CD4-positive, alpha-beta T cell (primary cell): ENCODE data around the gene MPDU1. TPM values are rescaled to one million over a fixed set of nuclear protein-coding genes. Genes with fewer than 3 reads are reported as not detected.
A peak's percentile ranks its signal among the peaks of the same experiment; 100 is the strongest.
"Not testable (repeated sequence)": the region's sequence is repeated elsewhere in the genome, so short reads cannot be mapped to it uniquely, and the experiment has no call there.

ENCODE experiments used
- ATAC-seq: fragments of 200-7000 bp; cut with Tn5 transposase; one replicate; pipeline ENCODE4 v1.10.0; 2022; ENCODE audit warnings: mild to moderate bottlenecking; ENCODE audit not compliant: poor library complexity
- CTCF ChIA-PET: fragments of 350-600 bp; sonication (Branson Sonifier 250); formaldehyde crosslinking; loops from one replicate; lab custom pipeline; 2021; ENCODE audit warnings: antibody characterized with exemption, inconsistent platforms; lab: Charles Lee
- POLR2A ChIA-PET: fragments of 350-600 bp; sonication (Branson Sonifier 250); formaldehyde crosslinking; loops from one replicate; lab custom pipeline; 2021; ENCODE audit warnings: antibody characterized with exemption, inconsistent platforms; lab: Charles Lee
- DNase-seq, 14 experiments: peaks; one replicate each; pipeline ENCODE4 v3.0.0-alpha.2; 2013 to 2020; ENCODE audit warnings: mixed read lengths in 2 of 14
- H3K27ac ChIP-seq, 2 donors: one replicate each; pipeline versions ENCODE4 v1.5.1 to v1.7.0; 2013; ENCODE audit warnings: low read length in 2 of 2, low read depth in 1 of 2, mild to moderate bottlenecking in 1 of 2
- H3K27me3 ChIP-seq, 2 experiments: 1 replicate in 1 of 2; 2 replicates in 1 of 2; pipeline versions ENCODE4 v1.6.1 to v1.7.0; 2013; ENCODE audit warnings: low read length in 2 of 2, control low read depth in 1 of 2, mild to moderate bottlenecking in 1 of 2, moderate library complexity in 1 of 2; ENCODE audit not compliant: insufficient read depth in 2 of 2, control insufficient read depth in 1 of 2
- H3K36me3 ChIP-seq: one replicate; pipeline ENCODE4 v1.6.1; 2013; ENCODE audit warnings: low read length, control low read depth; ENCODE audit not compliant: insufficient read depth
- H3K4me1 ChIP-seq: one replicate; pipeline ENCODE4 v1.6.1; 2013; ENCODE audit warnings: low read length, control low read depth; ENCODE audit not compliant: insufficient read depth
- H3K4me3 ChIP-seq: one replicate; pipeline ENCODE4 v1.5.1; 2013; ENCODE audit warnings: mild to moderate bottlenecking, low read length, moderate library complexity
- H3K9me3 ChIP-seq, 2 experiments: 1 replicate in 1 of 2; 2 replicates in 1 of 2; pipeline versions ENCODE4 v1.6.1 to v1.7.0; 2013; ENCODE audit warnings: low read length in 2 of 2, mild to moderate bottlenecking in 2 of 2, control low read depth in 1 of 2, moderate library complexity in 1 of 2; ENCODE audit not compliant: control insufficient read depth in 1 of 2, insufficient read depth in 1 of 2
- H3K27ac Mint-ChIP-seq: one replicate; pipeline ENCODE4 v1.8.0; 2020; ENCODE audit warnings: mixed read lengths
- H3K27me3 Mint-ChIP-seq: one replicate; pipeline ENCODE4 v1.8.0; 2021; ENCODE audit warnings: mixed read lengths
- H3K36me3 Mint-ChIP-seq: one replicate; pipeline ENCODE4 v1.8.0; 2021; ENCODE audit warnings: low read depth, mixed read lengths
- H3K4me1 Mint-ChIP-seq: one replicate; pipeline ENCODE4 v1.8.0; 2021; ENCODE audit warnings: low read depth, mixed read lengths
- H3K4me3 Mint-ChIP-seq: one replicate; pipeline ENCODE4 v1.8.0; 2020; ENCODE audit warnings: mild to moderate bottlenecking, mixed read lengths
- H3K9me3 Mint-ChIP-seq: one replicate; pipeline ENCODE4 v1.8.0; 2020; ENCODE audit warnings: mixed read lengths
- intact Hi-C, 2 experiments: fragments of 100-400 bp; cut with DNase I in 1 of 2; cut with micrococcal nuclease in 1 of 2; formaldehyde crosslinking; loops; one replicate each; pipeline versions ENCODE4 v1.15.1 to v1.9.0; 2023 to 2025; cut with DNase I, micrococcal nuclease
- total RNA-seq, 174 experiments: library from RNA in 2 of 174; stranded (reverse) in 2 of 174; gene quantifications; one replicate each; pipeline ENCODE4 v1.2.3 and lab custom pipeline; 2021 to 2026
- TF ChIP-seq, protein P1 (sequence below): fragments of 200-600 bp; IDR thresholded peaks from one replicate; pipeline ENCODE4 v1.8.0; 2022; ENCODE audit warnings: antibody characterized with exemption, mild to moderate bottlenecking

The MPDU1 gene
- total RNA-seq, 2 experiments from 2014 or later: 12.0 to 12.9 TPM

DNA sequence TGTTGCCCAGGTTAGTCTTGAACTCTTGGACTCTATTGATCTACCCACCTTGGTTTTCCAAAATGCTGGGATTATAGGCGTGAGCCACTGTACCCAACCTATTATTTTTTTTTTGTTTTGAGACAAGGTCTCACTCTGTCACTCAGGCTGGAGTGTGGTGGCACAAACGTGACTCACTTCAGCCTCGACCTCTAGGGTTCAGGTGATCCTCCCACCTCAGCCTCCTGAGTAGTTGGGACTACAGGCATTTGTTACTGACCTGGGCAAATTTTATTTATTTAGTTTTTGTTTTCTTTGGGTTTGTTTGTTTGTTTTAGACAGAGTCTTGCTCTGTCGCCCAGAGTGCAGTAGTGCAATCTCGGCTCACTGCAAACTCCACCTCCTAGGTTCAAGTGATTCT lies 40.0 kb downstream of the MPDU1 start:
- Mint-ChIP-seq H3K4me3 (no peak overlapping the region), H3K36me3 (peaks cover 13% of the 10 kb centered on the region), H3K27me3 (no peaks in the 10 kb centered on the region), H3K9me3 (no peaks in the 10 kb centered on the region), H3K27ac (no peak overlapping the region), H3K4me1 (peaks cover 20% of the 10 kb centered on the region)
- no peak overlapping the region for H3K27ac ChIP-seq
- H3K4me3 ChIP-seq: no peak overlapping the region
- DNase-seq (no peak), ATAC-seq (no peak)
- no peaks in the 10 kb centered on the region for H3K27me3 ChIP-seq
- TF ChIP-seq, protein P1, sequence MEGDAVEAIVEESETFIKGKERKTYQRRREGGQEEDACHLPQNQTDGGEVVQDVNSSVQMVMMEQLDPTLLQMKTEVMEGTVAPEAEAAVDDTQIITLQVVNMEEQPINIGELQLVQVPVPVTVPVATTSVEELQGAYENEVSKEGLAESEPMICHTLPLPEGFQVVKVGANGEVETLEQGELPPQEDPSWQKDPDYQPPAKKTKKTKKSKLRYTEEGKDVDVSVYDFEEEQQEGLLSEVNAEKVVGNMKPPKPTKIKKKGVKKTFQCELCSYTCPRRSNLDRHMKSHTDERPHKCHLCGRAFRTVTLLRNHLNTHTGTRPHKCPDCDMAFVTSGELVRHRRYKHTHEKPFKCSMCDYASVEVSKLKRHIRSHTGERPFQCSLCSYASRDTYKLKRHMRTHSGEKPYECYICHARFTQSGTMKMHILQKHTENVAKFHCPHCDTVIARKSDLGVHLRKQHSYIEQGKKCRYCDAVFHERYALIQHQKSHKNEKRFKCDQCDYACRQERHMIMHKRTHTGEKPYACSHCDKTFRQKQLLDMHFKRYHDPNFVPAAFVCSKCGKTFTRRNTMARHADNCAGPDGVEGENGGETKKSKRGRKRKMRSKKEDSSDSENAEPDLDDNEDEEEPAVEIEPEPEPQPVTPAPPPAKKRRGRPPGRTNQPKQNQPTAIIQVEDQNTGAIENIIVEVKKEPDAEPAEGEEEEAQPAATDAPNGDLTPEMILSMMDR: no peak
- ChIA-PET CTCF (no interaction called here), POLR2A (no interaction called here)
- peaks cover 21% of the 10 kb centered on the region for H3K4me1 ChIP-seq
- intact Hi-C loops: no loop called here
- H3K9me3 ChIP-seq: no peaks in the 10 kb centered on the region
- H3K36me3 ChIP-seq: no peaks in the 10 kb centered on the region

DNA sequence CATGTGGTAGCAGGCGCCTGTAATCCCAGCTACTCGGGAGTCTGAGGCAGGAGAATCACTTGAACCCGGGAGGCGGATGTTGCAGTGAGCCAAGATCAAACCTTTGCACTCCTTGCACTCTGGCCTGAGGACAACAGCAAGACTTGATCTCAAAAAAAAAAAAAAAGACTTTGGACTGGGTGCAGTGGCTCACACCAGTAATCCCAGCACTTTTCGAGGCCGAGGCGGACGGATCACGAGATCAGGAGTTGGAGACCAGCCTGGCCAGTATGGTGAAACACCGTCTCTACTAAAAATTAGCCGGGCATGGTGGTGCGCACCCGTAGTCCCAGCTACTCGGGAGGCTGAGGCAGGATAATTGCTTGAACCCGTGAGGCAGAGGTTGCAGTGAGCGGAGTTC lies 42.1 kb downstream of the MPDU1 start:
- H3K36me3 ChIP-seq: not testable (repeated sequence)

DNA sequence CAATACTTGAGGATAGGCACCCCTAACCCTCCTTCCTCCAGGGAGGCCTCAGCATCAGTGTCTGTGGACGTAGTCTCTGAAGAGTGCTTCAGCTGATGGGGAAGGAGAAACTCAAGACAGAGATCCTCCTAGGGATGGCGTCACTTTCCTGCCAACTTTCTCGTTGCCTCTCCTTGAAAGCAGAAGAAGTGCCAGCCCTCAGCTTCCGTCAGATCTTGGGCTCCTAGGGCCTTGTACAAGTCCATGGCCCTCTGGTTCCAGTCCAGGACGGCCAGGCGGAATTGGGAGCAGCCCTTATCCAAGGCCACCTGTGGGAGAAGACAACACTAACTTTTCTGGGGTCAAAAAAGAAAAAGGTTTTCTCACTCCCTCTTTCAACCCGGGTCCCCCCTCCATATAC lies 42.7 kb downstream of the MPDU1 start:
- H3K36me3 ChIP-seq: no peaks in the 10 kb centered on the region
- ChIA-PET POLR2A (interaction anchor here (1.7 to 3.5 kb wide), 5 partner anchors 12 to 231 kb away, joined by 5 to 119 read pairs (median 22); partner anchors contain the start of genes ATP1B2, FXR2, MPDU1 and NAA38), CTCF (interaction anchor here (0.7 to 1.1 kb wide), 2 partner anchors 43 to 574 kb away, joined by 3 read pairs; partner anchors contain the start of gene MPDU1)
- Mint-ChIP-seq H3K9me3 (no peaks in the 10 kb centered on the region), H3K27me3 (no peaks in the 10 kb centered on the region), H3K27ac (peak overlapping the region; percentile 82), H3K4me3 (peak overlapping the region; percentile 95), H3K36me3 (peaks cover 13% of the 10 kb centered on the region), H3K4me1 (peaks cover 20% of the 10 kb centered on the region)
- TF ChIP-seq, protein P1: no peak
- DNase-seq: peak in 2 of 14 experiments; percentile 43
- no peak overlapping the region for H3K27ac ChIP-seq
- H3K27me3 ChIP-seq: no peaks in the 10 kb centered on the region
- H3K4me1 ChIP-seq: peaks cover 21% of the 10 kb centered on the region
- ATAC-seq: no peak
- intact Hi-C loops: no loop called here
- H3K9me3 ChIP-seq: no peaks in the 10 kb centered on the region
- H3K4me3 ChIP-seq: no peak overlapping the region

More for the DNA sequence above, 42.1 kb downstream of the MPDU1 start:
- H3K9me3 Mint-ChIP-seq, H3K27me3 Mint-ChIP-seq, DNase-seq, H3K27me3 ChIP-seq, H3K4me3 Mint-ChIP-seq, H3K4me3 ChIP-seq, intact Hi-C loops, H3K27ac ChIP-seq, ATAC-seq, H3K27ac Mint-ChIP-seq, H3K9me3 ChIP-seq: not testable (repeated sequence)
- H3K4me1 ChIP-seq: peaks cover 21% of the 10 kb centered on the region
- peaks cover 20% of the 10 kb centered on the region for H3K4me1 Mint-ChIP-seq
- peaks cover 13% of the 10 kb centered on the region for H3K36me3 Mint-ChIP-seq
- ChIA-PET POLR2A (interaction anchor here (3.5 kb wide), 1 partner anchor 61 kb away, joined by 119 read pairs; the partner anchor contains the start of genes TP53 and WRAP53), CTCF (interaction anchor here (0.7 to 0.9 kb wide), 2 partner anchors 65 to 573 kb away, joined by 3 to 4 read pairs; no protein-coding TSS in a partner anchor)

DNA sequence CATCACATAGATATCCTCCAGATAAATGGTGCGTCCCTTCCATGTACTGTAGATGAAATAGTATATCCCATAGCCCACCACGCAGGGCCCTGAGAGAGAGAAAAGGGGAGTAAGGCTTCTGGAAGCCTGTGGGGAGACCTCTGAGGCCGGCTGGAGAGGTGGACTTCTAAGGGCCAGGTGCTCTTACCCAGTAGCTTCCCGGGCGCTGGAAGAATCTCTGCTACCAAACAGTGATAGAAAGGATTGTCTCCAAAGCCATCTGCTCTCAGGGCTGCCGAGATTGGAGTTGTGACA lies 43.3 kb downstream of the MPDU1 start:
- Histone ChIP-seq H3K27me3 (no peaks in the 10 kb centered on the region), H3K4me1 (peaks cover 21% of the 10 kb centered on the region), H3K36me3 (no peaks in the 10 kb centered on the region), H3K4me3 (peak overlapping the region; percentile 95), H3K9me3 (no peaks in the 10 kb centered on the region), H3K27ac (peak overlapping the region in 1 of 2 donors; percentile 67)
- ATAC-seq: no peak
- POLR2A ChIA-PET: interaction anchor here (0.7 to 3.5 kb wide), 10 partner anchors 10 to 290 kb away, joined by 3 to 119 read pairs (median 6); partner anchors contain the start of genes ACAP1, ATP1B2, FXR2 and MPDU1
- CTCF ChIA-PET: interaction anchor here (1.1 to 1.9 kb wide), 4 partner anchors 12 to 61 kb away, joined by 3 to 16 read pairs (median 8); partner anchors contain the start of genes FXR2, MPDU1 and TP53
- no peak for DNase-seq
- peak overlapping the region; percentile 82 for H3K27ac Mint-ChIP-seq
- H3K27me3 Mint-ChIP-seq: no peaks in the 10 kb centered on the region
- intact Hi-C loops: no loop called here
- TF ChIP-seq, protein P1: no peak
- H3K36me3 Mint-ChIP-seq: peaks cover 13% of the 10 kb centered on the region
- H3K4me1 Mint-ChIP-seq: peaks cover 20% of the 10 kb centered on the region
- H3K9me3 Mint-ChIP-seq: no peaks in the 10 kb centered on the region
- peak overlapping the region; percentile 95 for H3K4me3 Mint-ChIP-seq
